GM12873 (cell line): Measurements from ENCODE around the gene XAGE5.
"Not testable (repeated sequence)": the region's sequence is repeated elsewhere in the genome, so short reads cannot be mapped to it uniquely, and the experiment has no call there.

Experiments
- CTCF ChIP-seq: IDR thresholded peaks from 2 replicates; pipeline ENCODE4 v1.5.1; 2012; ENCODE audit warnings: low read depth, mild to moderate bottlenecking, moderate library complexity, low read length, control low read depth; ENCODE audit not compliant: insufficient read depth; ENCODE audit errors: missing control alignments

The XAGE5 gene

GRCh38 chrX:52811065-52811625, at the start of gene XAGE5:
Gene XAGE5, plus strand, starts transcription at chrX:52811287. Its CDS starts 1,280 bp downstream, at chrX:52812567.
- TF ChIP-seq CTCF = no peak

- not testable (repeated sequence) for TF ChIP-seq CTCF
Measured at GRCh38 chrX:52797327-52797726, 13.8 kb upstream of the XAGE5 start, which contains the start of gene SPANXN5. Gene SPANXN5, minus strand, starts transcription at chrX:52797427. Its CDS starts 79 bp downstream, at chrX:52797348.

GRCh38 chrX:52819788-52820187, 8.7 kb downstream of the XAGE5 start:
- TF ChIP-seq CTCF = no peak

GRCh38 chrX:52821079-52821760, 10.1 kb downstream of the XAGE5 start:
- no peak for TF ChIP-seq CTCF

GRCh38 chrX:52824608-52825007, 13.5 kb downstream of the XAGE5 start:
- TF ChIP-seq CTCF = no peak

- TF ChIP-seq CTCF = no peak
Measured at GRCh38 chrX:52830551-52830950, 19.5 kb downstream of the XAGE5 start.

- no peak for TF ChIP-seq CTCF
Measured at GRCh38 chrX:52839137-52839536, 28.1 kb downstream of the XAGE5 start.
